ENCODE measurements around the gene HHAT.
"Not testable (repeated sequence)": the region's sequence is repeated elsewhere in the genome, so short reads cannot be mapped to it uniquely, and the experiment has no call there.

The HHAT gene

DNA sequence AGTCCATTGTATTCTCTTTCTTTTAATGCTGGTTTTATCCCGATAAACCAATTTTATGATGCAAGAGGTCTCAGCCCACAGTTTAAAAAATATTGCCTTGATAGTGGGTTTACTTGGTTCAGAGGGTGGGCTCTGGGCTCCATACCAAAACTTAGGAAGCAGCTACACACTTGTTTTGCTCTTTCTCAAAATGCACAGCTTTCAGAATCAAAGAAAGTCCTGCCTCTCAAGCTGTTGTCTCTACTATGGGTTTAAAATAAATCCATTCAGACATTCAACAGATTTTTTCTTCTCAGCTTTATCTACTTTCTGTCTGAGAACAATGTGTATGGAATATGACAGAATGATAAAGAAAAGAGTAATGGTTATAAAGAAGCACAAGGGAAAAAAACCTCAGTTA lies 14.8 kb upstream of the HHAT start:
- DNase-seq (ENCODE audit: low read depth, low spot score) = no peak

DNA sequence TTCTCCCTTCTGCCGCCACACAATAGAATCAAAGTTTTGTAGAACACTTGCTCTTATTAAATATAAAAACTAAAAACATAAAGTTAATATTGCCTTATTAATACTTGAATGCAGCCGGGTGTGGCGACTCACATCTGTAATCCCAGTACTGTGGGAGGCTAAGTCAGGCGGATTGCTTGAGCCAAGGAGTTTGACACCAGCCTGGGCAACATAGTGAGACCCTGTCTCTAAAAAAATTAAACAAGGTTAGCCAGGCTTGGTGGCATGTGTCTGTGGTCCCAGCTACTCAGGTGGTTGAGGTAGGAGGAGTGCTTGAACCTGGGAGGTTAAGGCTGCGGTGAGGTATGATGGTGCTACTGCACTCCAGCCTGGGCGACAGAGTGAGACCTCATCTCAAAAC lies 13.2 kb upstream of the HHAT start:
- no peak for DNase-seq (ENCODE audit: low read depth, low spot score)

DNA sequence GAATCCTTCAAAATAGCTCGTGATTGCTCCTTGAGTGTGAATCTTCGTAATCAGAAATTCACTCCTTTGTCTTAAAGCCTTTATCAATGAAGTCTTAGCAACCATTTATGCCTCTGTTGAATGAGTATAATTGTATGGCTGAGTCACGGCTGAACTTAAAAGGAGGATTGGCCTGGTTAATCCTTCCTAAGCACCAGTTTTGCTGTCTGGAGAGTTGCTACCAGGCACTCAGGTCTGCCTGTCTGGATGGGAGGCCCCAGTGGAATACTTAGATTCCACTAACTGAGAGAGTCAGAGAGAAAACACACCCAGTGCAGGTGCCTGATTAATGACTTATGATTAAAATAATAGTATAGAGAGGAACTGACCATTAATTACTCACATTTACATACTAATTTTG lies 7.6 kb upstream of the HHAT start:
- no peak for DNase-seq (ENCODE audit: low read depth, low spot score)

GRCh38 chr1:210321552-210321951 lies 7.2 kb upstream of the HHAT start:
- no peak for DNase-seq (ENCODE audit: low read depth, low spot score)

DNA sequence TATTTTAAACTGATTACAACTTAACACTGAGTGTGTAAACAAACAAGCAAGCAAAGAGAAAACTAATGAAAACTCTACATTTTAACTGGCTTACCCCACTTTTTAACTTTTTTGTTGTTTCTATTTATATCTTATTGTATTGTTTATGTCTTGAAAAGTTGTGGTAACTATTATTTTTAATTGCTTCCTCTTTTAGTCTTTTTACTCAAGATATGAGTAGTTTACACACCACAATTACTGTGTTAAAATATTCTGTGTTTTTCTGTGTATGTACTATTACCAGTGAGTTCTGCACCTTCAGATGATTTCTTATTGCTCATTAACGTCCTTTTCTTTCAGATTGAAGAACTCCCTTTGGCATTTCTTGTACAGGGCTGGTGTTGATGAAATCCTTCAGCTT lies 4.7 kb upstream of the HHAT start:
- DNase-seq (ENCODE audit: low read depth, low spot score) = no peak

GRCh38 chr1:210325026-210325670 lies 3.6 kb upstream of the HHAT start:
- DNase-seq (ENCODE audit: low read depth, low spot score) = no peak

- no peak for DNase-seq (ENCODE audit: low read depth, low spot score)
Observed at GRCh38 chr1:210328032-210328745, 513 bp upstream of the HHAT start.

DNA sequence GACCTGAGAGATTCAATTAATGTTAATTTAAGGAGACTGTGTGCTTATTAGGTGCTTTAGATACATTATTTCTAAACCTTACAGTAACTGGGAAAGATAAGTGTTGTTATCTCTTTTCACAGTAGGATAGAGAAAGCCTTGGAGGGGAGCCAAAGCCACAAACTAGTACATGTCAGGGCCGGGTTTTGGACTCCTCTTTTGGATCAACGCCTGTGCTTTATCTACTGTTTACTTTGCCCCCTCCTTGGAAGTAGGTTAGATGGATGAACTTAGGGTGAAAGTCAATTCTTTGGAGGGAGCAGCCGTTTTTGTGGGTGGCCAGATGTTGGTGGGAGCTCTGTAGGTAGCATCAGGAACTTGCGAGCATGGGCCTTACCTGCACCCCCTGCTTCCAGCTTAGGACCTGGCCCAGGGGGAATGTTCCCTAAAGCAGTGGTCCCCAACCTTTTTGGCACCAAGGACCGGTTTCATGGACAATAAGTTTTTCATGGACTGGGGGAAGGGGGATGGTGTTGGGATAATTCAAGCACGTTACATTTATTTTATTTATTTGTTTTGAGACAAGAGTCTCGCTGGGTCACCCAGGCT lies 1.7 kb downstream of the HHAT start:
- no peak for DNase-seq (ENCODE audit: low read depth, low spot score)

DNA sequence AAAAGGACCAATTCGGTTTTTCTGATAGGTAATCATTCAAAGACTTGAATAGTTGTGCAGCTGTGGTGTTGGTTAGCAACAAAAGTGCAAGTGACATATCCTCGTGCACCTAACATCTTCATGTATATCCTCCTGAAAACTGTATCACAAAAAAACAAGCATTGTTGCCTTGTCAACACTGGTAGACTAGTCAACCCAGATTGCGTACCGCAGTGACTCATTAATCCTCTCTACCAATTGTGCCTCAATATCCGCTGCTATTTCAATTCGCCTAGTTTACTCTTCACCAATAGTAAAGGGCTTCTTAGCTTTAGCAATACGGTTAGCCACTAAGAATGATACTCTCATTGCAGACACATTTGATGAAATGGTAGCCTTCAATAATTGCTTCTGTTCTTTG lies 3.5 kb downstream of the HHAT start:
- no peak for DNase-seq (ENCODE audit: low read depth, low spot score)

- no peak for DNase-seq (ENCODE audit: low read depth, low spot score)
Observed at GRCh38 chr1:210332719-210333398, 4.2 kb downstream of the HHAT start.

- no peak for DNase-seq (ENCODE audit: low read depth, low spot score)
Observed at GRCh38 chr1:210335001-210335400, 6.3 kb downstream of the HHAT start.

DNA sequence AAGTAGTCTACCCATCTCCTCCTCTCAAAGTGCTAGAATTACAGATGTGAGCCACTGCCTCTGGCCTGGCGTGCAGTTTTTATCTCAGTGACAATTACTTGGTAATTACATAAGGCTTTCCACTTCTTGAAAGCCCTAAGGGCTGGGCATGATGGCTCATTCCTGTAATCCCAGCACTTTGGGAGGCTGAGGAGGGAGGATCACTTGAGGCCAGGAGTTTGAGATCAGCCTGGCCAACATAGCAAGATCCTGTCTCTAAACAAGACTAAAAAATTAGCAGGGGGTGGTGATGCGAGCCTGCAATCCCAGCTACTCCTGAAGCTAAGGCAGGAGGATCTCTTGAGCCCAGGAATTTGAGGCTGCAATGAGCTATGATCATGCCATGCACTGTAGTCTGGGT lies 7.7 kb downstream of the HHAT start:
- DNase-seq (ENCODE audit: low read depth, low spot score) = no peak

- no peak for DNase-seq (ENCODE audit: low read depth, low spot score)
Observed at GRCh38 chr1:210339500-210339899, 10.8 kb downstream of the HHAT start.

DNA sequence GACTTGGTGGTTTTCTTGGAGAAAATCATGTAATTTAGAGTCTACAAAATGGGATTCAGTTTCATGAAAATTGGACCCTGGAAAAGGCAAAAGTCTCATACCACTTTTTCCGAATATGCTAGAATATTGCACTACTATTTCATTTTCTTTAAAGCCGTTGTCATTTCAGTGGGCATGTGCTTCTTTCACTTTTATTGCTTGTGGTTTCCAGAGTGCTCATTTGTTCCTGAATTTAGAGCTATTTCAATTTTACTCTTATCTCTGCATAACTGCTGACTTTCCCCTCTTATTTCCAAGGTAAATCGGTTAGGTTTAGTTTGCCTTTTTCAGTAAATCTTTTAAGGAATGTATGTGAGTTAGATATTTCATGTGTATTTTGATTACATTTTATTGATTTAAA lies 11.6 kb downstream of the HHAT start:
- DNase-seq (ENCODE audit: low read depth, low spot score) = no peak

DNA sequence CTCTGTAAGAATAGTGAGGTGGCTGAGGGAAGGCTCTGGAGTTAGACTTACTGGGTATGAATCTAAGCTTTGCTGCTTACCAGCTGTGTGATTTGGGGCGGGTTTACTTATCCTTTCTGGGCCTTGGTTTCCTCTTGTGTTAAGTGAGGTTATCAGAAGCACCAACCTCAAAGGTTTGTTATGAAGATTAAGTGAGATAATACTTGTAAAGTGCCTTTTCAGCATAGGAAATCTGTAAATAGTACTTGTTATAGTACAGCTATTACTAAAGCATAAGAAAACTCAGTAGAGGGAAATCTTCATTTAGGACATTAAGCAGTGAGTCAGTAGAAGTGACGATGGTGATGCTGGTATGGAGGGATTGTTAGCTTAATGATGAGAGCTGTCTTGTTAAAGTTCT lies 12.1 kb downstream of the HHAT start:
- no peak for DNase-seq (ENCODE audit: low read depth, low spot score)

DNA sequence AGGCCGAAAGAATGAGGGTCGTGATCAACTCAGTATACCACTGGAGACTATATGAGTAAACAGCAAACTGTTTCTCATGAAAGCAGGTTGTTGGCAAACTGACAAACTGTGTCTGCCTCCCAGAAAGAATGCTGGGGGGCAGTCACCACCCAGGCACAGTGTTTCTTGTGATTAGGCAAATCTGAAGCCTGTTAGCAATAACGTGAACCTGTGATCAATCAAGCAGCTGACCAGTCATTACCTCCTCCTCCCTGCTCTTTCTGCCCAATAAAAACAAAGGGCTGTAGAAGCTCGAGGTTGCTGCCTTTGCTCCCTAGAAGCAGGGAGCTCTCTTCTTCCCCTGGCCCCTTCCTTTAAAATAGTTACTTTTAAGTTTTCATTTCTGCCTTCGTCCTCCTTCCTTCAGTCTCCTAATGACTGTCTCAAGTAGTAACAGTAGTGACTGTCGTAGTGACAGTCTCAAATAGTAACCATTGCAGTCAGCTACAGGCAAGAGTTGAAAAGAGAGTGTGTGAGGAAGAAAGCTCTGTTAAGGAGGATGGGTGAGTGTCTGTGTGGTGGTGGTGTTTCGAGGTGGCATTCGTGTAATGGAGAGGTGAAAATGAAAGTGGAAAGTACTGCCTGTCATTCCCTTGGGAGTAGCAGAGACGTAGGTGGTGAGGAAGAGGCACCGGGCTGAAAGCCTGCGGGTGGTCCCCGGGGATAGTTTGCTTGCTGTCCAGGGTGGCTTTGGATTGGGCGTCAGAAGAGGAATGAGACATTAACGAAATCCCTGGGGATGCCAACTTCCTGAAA lies 14.5 kb downstream of the HHAT start:
- DNase-seq (ENCODE audit: low read depth, low spot score) = no peak

DNA sequence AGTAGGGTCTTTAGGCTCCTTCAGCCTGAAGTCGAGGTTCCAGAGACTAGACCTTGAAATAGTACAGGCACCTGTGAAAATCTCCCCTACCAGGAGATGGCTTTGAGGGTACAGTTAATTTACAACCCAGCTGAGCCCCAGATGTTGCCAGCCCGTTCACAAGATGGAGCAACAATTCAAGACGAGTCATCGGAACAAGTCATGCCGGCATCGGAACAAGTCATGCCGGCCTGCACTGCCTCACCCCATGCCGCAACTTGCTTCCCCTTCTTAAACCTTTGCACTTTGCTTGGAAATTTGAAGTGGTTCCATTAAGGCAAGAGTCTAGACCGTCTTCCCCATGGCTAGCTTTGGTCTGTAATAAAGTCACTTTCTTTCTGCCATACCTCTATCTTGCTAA lies 16.0 kb downstream of the HHAT start:
- no peak for DNase-seq (ENCODE audit: low read depth, low spot score)

DNA sequence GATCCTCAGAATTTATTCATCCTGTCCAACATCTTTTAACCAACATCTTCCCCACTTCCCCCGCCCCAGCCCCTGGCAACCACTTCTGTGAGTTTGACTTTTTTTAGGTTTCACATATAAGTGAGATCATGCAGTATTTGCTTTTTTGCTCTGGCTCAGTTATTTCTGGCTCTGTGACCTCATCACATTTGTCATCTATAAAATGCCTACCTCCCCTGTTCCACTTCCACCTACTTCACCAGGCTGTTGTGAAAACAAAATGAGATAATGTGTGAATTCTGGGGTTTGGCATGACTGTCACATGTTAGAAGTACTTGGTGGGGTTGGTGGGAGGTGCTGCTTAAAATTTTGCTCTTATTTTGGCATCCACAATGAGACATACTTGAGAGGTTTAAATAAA lies 18.4 kb downstream of the HHAT start:
- DNase-seq (ENCODE audit: low read depth, low spot score) = no peak

DNA sequence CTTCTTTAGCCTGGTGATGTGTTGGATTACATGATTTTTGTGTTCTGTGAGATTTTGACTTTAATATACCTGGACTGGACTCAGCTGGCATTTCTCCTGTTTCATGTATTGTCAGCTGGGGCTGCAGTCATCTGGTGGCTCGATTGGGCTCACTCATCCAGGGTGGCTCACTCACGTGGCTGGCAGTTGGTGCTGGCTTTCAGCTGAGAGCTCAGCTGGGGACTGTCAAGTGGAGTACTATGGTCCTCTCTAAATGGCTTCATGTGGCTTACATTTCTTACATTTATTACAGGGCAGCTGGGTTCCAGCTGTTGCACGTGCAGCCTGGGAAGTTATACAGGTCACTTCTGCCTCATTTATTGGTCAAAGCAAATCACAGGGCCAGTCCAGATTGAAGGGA lies 22.8 kb downstream of the HHAT start:
- no peak for DNase-seq (ENCODE audit: low read depth, low spot score)

DNA sequence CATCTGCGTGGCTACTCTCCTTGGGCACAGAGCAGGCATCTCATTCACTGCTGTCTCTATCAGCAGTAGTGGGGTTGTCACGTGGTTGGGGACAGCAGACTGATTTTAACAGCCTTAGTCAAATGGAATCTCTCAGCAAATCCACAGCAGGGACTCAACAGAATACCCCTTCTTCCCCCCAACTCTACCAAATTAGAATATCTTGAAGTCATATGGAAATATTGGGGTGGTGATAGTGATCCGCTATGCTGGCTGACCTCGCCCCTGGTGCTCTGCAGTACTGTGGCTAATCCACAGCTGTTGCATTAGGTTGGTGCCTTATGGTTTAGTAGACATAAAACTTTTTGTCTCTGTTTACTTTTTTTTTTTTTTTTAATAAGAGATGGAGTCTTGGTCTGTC lies 23.9 kb downstream of the HHAT start:
- DNase-seq (ENCODE audit: low read depth, low spot score) = no peak

DNA sequence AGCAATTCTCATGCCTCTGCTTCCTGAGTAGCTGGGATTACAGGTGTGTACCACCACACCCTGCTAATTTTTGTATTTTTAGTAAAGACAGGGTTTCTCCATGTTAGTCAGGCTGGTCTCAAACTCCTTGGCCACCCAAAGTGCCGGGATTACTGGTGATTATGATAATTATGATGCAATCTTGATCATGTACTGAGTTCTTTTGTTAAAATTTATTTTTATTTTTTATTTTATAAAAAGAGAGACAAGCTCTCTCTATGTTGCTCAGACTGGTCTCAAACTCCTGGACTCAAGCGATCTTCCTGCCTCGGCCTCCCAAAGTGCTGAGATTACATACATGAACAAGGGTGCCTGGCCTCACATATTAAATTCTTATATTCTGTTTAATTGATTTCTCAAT lies 25.6 kb downstream of the HHAT start:
- not testable (repeated sequence) for DNase-seq (ENCODE audit: low read depth, low spot score)

- no peak for DNase-seq (ENCODE audit: low read depth, low spot score)
Observed at GRCh38 chr1:210358626-210359025, 29.9 kb downstream of the HHAT start.
